K562 (cell line): ENCODE measurements around the gene HSPB2. TPM values are rescaled to one million over a fixed set of nuclear protein-coding genes. Genes with fewer than 3 reads are reported as not detected.

Experiments used
- ARID1B ChIP-seq: fragments of 450-650 bp; IDR thresholded peaks from 2 replicates; pipeline ENCODE4 v1.6.1; 2016; ENCODE audit warnings: antibody characterized with exemption, mild to moderate bottlenecking, inconsistent platforms
- BHLHE40 ChIP-seq: IDR thresholded peaks from 2 replicates; pipeline ENCODE4 v1.6.1; 2011; ENCODE audit warnings: low read length, improper control_type of control experiment
- CBX1 ChIP-seq: sonication (generic); IDR thresholded peaks from 2 replicates; pipeline ENCODE4 v1.6.1; 2016; ENCODE audit warnings: antibody characterized with exemption, low read depth, mild to moderate bottlenecking
- HMGN3 ChIP-seq: IDR thresholded peaks from 2 replicates; pipeline ENCODE4 v1.6.1; 2011; ENCODE audit warnings: borderline replicate concordance, low read depth, mild to moderate bottlenecking, mixed read lengths, low read length; ENCODE audit not compliant: insufficient read length; ENCODE audit errors: extremely low read depth
- HNRNPL ChIP-seq: fragments of 200-400 bp; formaldehyde crosslinking; IDR thresholded peaks from 2 replicates; pipeline ENCODE4 v1.6.1; 2017; ENCODE audit warnings: low read depth, mild to moderate bottlenecking, low read length
- KLF10 ChIP-seq: fragments of 250-450 bp; sonication (Bioruptor Pico); IDR thresholded peaks from 2 replicates; pipeline ENCODE4 v1.6.1; 2021; ENCODE audit warnings: matching md5 sums
- MCM5 ChIP-seq: fragments of 450-650 bp; IDR thresholded peaks from 2 replicates; pipeline ENCODE4 v1.6.1; 2016; ENCODE audit warnings: low read depth
- SMAD3 ChIP-seq: fragments of 450-650 bp; formaldehyde crosslinking; conservative IDR thresholded peaks from 2 replicates; pipeline ENCODE4 v1.4.0; 2020; ENCODE audit warnings: mild to moderate bottlenecking
- YBX1 ChIP-seq: fragments of 450-650 bp; IDR thresholded peaks from 2 replicates; pipeline ENCODE4 v1.7.1; 2016; ENCODE audit warnings: mild to moderate bottlenecking
- ZNF23 ChIP-seq: fragments of 250-450 bp; sonication (Bioruptor Pico); IDR thresholded peaks from 2 replicates; pipeline ENCODE4 v1.4.0; 2020; ENCODE audit warnings: mild to moderate bottlenecking
- ZNF561 ChIP-seq: fragments of 450-650 bp; formaldehyde crosslinking; conservative IDR thresholded peaks from 2 replicates; pipeline ENCODE4 v1.4.0; 2020; ENCODE audit warnings: mild to moderate bottlenecking, moderate library complexity
- ZNF644 ChIP-seq: fragments of 200-800 bp; sonication (Bioruptor generic); IDR thresholded peaks from 2 replicates; pipeline ENCODE4 v1.6.1; 2016; ENCODE audit warnings: low read depth, missing genetic modification characterization, missing compliant biosample characterization
- polyA plus RNA-seq, 8 experiments: library from polyadenylated mRNA; depleted of rRNA in 4 of 8; stranded (reverse) in 5 of 8; unstranded in 3 of 8; fragments of >200 nt; fragmentation: Nextera tagmentation in 2 of 8; fragmentation: Illumina TruSeq in 1 of 8; extraction: Ambion mirVana in 2 of 8; extraction: Trizol in 1 of 8; gene quantifications; 2 replicates each; pipeline versions ENCODE4 v1.2.1 to v1.2.3, GENCODE V29; 2011 to 2014; ENCODE audit warnings: inconsistent platforms in 1 of 8, missing spikeins in 1 of 8
- total RNA-seq, 7 experiments: library from RNA; depleted of rRNA in 6 of 7; stranded (reverse); fragments of >200 nt in 6 of 7; fragmentation: Illumina TruSeq in 2 of 7; extraction: Trizol in 2 of 7; gene quantifications; 2 replicates each; pipeline versions ENCODE4 v1.2.1 to v1.2.3, GENCODE V29; 2011 to 2021; ENCODE audit warnings: low replicate concordance in 1 of 7
- TF ChIP-seq, protein P1 (sequence below): fragments of 200-400 bp; formaldehyde crosslinking; IDR thresholded peaks from 2 replicates; pipeline ENCODE4 v1.6.1; 2017; ENCODE audit warnings: mild to moderate bottlenecking, low read depth, low read length, moderate library complexity
- TF ChIP-seq, protein P2 (sequence below): fragments of 250-450 bp; sonication (Bioruptor Pico); IDR thresholded peaks from 2 replicates; pipeline ENCODE4 v1.5.0; 2022; ENCODE audit warnings: mild to moderate bottlenecking
- TF ChIP-seq, protein P3 (sequence below): IDR thresholded peaks from 2 replicates; pipeline ENCODE4 v1.6.1; 2014; ENCODE audit warnings: antibody characterized with exemption
- TF ChIP-seq, protein P4 (sequence below): IDR thresholded peaks from 3 replicates; pipeline ENCODE4 v1.6.1; 2011; ENCODE audit warnings: borderline replicate concordance, mild to moderate bottlenecking, moderate library complexity; ENCODE audit not compliant: insufficient read length; ENCODE audit errors: extremely low read depth
- TF ChIP-seq, protein P5 (sequence below): sonication (generic); formaldehyde crosslinking; IDR thresholded peaks from 2 replicates; pipeline ENCODE4 v1.8.0; 2022; ENCODE audit warnings: missing genetic modification reagents, mild to moderate bottlenecking, moderate library complexity, borderline replicate concordance

Gene HSPB2
- total and polyA plus RNA-seq, 9 of the 15 experiments (the other 6 are each of a cell fraction or from before 2014, with no cell fraction given) = 0.06 to 0.35 (median 0.11) TPM; not detected in 5

- TF ChIP-seq, protein P1, sequence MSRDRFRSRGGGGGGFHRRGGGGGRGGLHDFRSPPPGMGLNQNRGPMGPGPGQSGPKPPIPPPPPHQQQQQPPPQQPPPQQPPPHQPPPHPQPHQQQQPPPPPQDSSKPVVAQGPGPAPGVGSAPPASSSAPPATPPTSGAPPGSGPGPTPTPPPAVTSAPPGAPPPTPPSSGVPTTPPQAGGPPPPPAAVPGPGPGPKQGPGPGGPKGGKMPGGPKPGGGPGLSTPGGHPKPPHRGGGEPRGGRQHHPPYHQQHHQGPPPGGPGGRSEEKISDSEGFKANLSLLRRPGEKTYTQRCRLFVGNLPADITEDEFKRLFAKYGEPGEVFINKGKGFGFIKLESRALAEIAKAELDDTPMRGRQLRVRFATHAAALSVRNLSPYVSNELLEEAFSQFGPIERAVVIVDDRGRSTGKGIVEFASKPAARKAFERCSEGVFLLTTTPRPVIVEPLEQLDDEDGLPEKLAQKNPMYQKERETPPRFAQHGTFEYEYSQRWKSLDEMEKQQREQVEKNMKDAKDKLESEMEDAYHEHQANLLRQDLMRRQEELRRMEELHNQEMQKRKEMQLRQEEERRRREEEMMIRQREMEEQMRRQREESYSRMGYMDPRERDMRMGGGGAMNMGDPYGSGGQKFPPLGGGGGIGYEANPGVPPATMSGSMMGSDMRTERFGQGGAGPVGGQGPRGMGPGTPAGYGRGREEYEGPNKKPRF = no peak
- peak; percentile 45; the same call in 1 of the 2 replicates for TF ChIP-seq ARID1B
- TF ChIP-seq BHLHE40 = no peak
- peak; percentile 55 for TF ChIP-seq HMGN3
- TF ChIP-seq HNRNPL = no peak
- no peak for TF ChIP-seq MCM5
- no peak for TF ChIP-seq ZNF644 (tag)
- TF ChIP-seq, protein P2, sequence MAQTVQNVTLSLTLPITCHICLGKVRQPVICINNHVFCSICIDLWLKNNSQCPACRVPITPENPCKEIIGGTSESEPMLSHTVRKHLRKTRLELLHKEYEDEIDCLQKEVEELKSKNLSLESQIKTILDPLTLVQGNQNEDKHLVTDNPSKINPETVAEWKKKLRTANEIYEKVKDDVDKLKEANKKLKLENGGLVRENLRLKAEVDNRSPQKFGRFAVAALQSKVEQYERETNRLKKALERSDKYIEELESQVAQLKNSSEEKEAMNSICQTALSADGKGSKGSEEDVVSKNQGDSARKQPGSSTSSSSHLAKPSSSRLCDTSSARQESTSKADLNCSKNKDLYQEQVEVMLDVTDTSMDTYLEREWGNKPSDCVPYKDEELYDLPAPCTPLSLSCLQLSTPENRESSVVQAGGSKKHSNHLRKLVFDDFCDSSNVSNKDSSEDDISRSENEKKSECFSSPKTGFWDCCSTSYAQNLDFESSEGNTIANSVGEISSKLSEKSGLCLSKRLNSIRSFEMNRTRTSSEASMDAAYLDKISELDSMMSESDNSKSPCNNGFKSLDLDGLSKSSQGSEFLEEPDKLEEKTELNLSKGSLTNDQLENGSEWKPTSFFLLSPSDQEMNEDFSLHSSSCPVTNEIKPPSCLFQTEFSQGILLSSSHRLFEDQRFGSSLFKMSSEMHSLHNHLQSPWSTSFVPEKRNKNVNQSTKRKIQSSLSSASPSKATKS = no peak
- no peak for TF ChIP-seq KLF10 (CRISPR knock-in tag)
- no peak for TF ChIP-seq YBX1
- no peak for TF ChIP-seq ZNF23 (CRISPR knock-in tag)
- TF ChIP-seq, protein P3, sequence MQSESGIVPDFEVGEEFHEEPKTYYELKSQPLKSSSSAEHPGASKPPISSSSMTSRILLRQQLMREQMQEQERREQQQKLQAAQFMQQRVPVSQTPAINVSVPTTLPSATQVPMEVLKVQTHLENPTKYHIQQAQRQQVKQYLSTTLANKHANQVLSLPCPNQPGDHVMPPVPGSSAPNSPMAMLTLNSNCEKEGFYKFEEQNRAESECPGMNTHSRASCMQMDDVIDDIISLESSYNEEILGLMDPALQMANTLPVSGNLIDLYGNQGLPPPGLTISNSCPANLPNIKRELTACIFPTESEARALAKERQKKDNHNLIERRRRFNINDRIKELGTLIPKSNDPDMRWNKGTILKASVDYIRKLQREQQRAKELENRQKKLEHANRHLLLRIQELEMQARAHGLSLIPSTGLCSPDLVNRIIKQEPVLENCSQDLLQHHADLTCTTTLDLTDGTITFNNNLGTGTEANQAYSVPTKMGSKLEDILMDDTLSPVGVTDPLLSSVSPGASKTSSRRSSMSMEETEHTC = no peak
- TF ChIP-seq ZNF561 (CRISPR knock-in tag) = no peak
- TF ChIP-seq SMAD3 = 0 out of 2 replicates have a peak, but pooled peaks have one; percentile 36
- TF ChIP-seq, protein P4, sequence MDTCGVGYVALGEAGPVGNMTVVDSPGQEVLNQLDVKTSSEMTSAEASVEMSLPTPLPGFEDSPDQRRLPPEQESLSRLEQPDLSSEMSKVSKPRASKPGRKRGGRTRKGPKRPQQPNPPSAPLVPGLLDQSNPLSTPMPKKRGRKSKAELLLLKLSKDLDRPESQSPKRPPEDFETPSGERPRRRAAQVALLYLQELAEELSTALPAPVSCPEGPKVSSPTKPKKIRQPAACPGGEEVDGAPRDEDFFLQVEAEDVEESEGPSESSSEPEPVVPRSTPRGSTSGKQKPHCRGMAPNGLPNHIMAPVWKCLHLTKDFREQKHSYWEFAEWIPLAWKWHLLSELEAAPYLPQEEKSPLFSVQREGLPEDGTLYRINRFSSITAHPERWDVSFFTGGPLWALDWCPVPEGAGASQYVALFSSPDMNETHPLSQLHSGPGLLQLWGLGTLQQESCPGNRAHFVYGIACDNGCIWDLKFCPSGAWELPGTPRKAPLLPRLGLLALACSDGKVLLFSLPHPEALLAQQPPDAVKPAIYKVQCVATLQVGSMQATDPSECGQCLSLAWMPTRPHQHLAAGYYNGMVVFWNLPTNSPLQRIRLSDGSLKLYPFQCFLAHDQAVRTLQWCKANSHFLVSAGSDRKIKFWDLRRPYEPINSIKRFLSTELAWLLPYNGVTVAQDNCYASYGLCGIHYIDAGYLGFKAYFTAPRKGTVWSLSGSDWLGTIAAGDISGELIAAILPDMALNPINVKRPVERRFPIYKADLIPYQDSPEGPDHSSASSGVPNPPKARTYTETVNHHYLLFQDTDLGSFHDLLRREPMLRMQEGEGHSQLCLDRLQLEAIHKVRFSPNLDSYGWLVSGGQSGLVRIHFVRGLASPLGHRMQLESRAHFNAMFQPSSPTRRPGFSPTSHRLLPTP = no peak
- TF ChIP-seq CBX1 = no peak
- TF ChIP-seq, protein P5, sequence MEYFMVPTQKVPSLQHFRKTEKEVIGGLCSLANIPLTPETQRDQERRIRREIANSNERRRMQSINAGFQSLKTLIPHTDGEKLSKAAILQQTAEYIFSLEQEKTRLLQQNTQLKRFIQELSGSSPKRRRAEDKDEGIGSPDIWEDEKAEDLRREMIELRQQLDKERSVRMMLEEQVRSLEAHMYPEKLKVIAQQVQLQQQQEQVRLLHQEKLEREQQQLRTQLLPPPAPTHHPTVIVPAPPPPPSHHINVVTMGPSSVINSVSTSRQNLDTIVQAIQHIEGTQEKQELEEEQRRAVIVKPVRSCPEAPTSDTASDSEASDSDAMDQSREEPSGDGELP (CRISPR knock-in tag) = peak; percentile 77
These were observed 14.2 kb downstream of the HSPB2 start (continued) for GRCh38 chr11:111926505-111927391.
